Gastrocnemius medialis (tissue), 4 donors: Measurements from ENCODE around the gene ZPR1. TPM values are rescaled to one million over a fixed set of nuclear protein-coding genes. Genes with fewer than 3 reads are reported as not detected.
"Not testable (repeated sequence)": the region's sequence is repeated elsewhere in the genome, so short reads cannot be mapped to it uniquely, and the experiment has no call there.

Experiments
- ATAC-seq, 2 donors: fragments of 150-250 bp; one replicate each; pipeline ENCODE4 v1.9.1; 2016
- DNase-seq, 2 donors: peaks; one replicate each; pipeline ENCODE4 v3.0.0-alpha.2; 2019
- H3K27ac ChIP-seq, 4 donors: fragments of 200-600 bp; sonication (generic); 1 replicate in 1 of 4; 2 replicates in 3 of 4; pipeline ENCODE4 v1.5.1; 2016 to 2018; ENCODE audit warnings: mild to moderate bottlenecking in 2 of 4, moderate library complexity in 1 of 4
- H3K27me3 ChIP-seq, 3 donors: fragments of 200-600 bp; sonication (generic) in 2 of 3; 1 replicate in 1 of 3; 2 replicates in 2 of 3; pipeline versions ENCODE4 v1.5.1 to v1.6.0; 2016 to 2019; ENCODE audit warnings: mild to moderate bottlenecking in 1 of 3, moderate library complexity in 1 of 3
- H3K36me3 ChIP-seq, 2 donors: fragments of 200-600 bp; sonication (generic) in 1 of 2; one replicate each; pipeline ENCODE4 v1.5.1; 2017 to 2018
- H3K4me1 ChIP-seq, 2 donors: fragments of 200-600 bp; sonication (generic) in 1 of 2; one replicate each; pipeline ENCODE4 v1.5.1; 2016 to 2017; ENCODE audit warnings: mild to moderate bottlenecking in 2 of 2
- H3K4me3 ChIP-seq, 4 donors: fragments of 200-600 bp; sonication (generic) in 3 of 4; 1 replicate in 1 of 4; 2 replicates in 3 of 4; pipeline ENCODE4 v1.5.1; 2016 to 2019; ENCODE audit warnings: mild to moderate bottlenecking in 2 of 4
- H3K9me3 ChIP-seq, 3 donors: fragments of 200-600 bp; sonication (generic) in 2 of 3; 1 replicate in 1 of 3; 2 replicates in 2 of 3; pipeline ENCODE4 v1.5.1; 2016 to 2019
- CTCF ChIP-seq, 5 experiments: fragments of 450-650 bp in 3 of 5; fragments of 200-600 bp in 2 of 5; sonication (generic) in 2 of 5; IDR thresholded peaks in 4 of 5; conservative IDR thresholded peaks in 1 of 5; 1 replicate in 4 of 5; 2 replicates in 1 of 5; pipeline ENCODE4 v1.5.1; 2016 to 2019; ENCODE audit warnings: antibody characterized with exemption in 5 of 5, mild to moderate bottlenecking in 3 of 5, moderate library complexity in 3 of 5
- POLR2A ChIP-seq, 2 donors: fragments of 450-650 bp; IDR thresholded peaks; one replicate each; pipeline ENCODE4 v1.6.1; 2017; ENCODE audit warnings: antibody characterized with exemption in 2 of 2, mild to moderate bottlenecking in 2 of 2, moderate library complexity in 2 of 2
- in situ Hi-C, 4 donors: fragments of 200-750 bp; cut with MboI; loops; one replicate each; pipeline versions ENCODE4 v1.15.0 to v1.8.0; 2017; ENCODE audit warnings: low sequenced_read_pairs in 4 of 4
- intact Hi-C: fragments of 100-400 bp; cut with DNase I; formaldehyde crosslinking; loops from one replicate; pipeline ENCODE4 v1.15.1; 2023; ENCODE audit warnings: low total_unique reads
- total RNA-seq, 4 donors: library from RNA; depleted of rRNA; stranded (reverse); fragments of >200 nt; gene quantifications; one replicate each; pipeline versions ENCODE4 v1.1.0 to v1.2.3, GENCODE V29; 2016

Gene ZPR1
- total RNA-seq, 4 donors from 2014 or later: 43.3 to 82.5 (median 56.9) TPM

GRCh38 chr11:116771935-116772334 is 15.9 kb downstream of the ZPR1 start:
- Histone ChIP-seq H3K9me3 (no peaks in the 10 kb centered on the region), H3K27me3 (no peaks in the 10 kb centered on the region), H3K4me1 (peaks cover 21 to 24% of the 10 kb centered on the region in 2 donors), H3K36me3 (peaks cover 0 to 10% of the 10 kb centered on the region in 2 donors), H3K27ac (peak overlapping the region; percentile 91 to 96 (median 95)), H3K4me3 (peak overlapping the region; percentile 71 to 98 (median 89))
- intact Hi-C loops (loop anchor here (2.0 to 5.0 kb wide), 2 partner anchors 15 to 325 kb away; partner anchors contain the start of gene SIK3), in situ Hi-C loops (no loop called here)
- DNase-seq (no peak), ATAC-seq (no peak)
- TF ChIP-seq POLR2A (IDR thresholded peaks at IDR 0.05) (no peak), CTCF (IDR thresholded peaks at IDR 0.05 in 4 of 5, conservative IDR thresholded peaks at IDR 0.05 in 1 of 5) (no peak)

- Histone ChIP-seq H3K27ac (no peak overlapping the region), H3K9me3 (no peaks in the 10 kb centered on the region), H3K36me3 (peaks cover 0 to 57% of the 10 kb centered on the region in 2 donors), H3K27me3 (no peaks in the 10 kb centered on the region), H3K4me3 (no peak overlapping the region), H3K4me1 (no peaks in the 10 kb centered on the region)
- DNase-seq: no peak
- no peak for TF ChIP-seq CTCF (IDR thresholded peaks at IDR 0.05 in 4 of 5, conservative IDR thresholded peaks at IDR 0.05 in 1 of 5)
- TF ChIP-seq POLR2A (IDR thresholded peaks at IDR 0.05): no peak
- in situ Hi-C loops (no loop called here), intact Hi-C loops (no loop called here)
- no peak for ATAC-seq
Observed at GRCh38 chr11:116762132-116762531, 25.7 kb downstream of the ZPR1 start.

DNA sequence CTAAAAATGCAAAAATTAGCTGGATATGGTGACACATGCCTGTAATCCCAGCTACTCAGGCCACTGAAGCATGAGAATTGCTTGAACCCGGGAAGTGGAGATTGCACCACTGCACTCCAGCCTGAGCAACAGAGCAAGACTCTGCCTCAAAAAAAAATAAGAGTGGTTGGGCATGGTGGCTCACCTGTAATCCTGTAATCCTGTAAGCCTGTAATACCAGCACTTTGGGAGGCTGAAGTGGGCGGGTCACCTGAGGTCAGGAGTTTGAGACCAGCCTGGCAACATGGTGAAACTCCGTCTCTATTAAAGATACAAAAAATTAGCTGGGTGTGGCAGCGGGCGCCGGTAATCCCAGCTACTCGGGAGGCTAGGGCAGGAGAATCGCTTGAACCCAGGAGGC is 31.8 kb downstream of the ZPR1 start:
- H3K36me3 ChIP-seq: peaks cover 0 to 72% of the 10 kb centered on the region in 2 donors
- intact Hi-C loops, H3K4me1 ChIP-seq, ATAC-seq, DNase-seq, in situ Hi-C loops, H3K4me3 ChIP-seq, H3K27ac ChIP-seq, H3K9me3 ChIP-seq, H3K27me3 ChIP-seq: not testable (repeated sequence)

- DNase-seq: no peak
- intact Hi-C loops (no loop called here), in situ Hi-C loops (no loop called here)
- H3K27ac ChIP-seq: no peak overlapping the region
- H3K27me3 ChIP-seq: no peaks in the 10 kb centered on the region
- TF ChIP-seq CTCF (IDR thresholded peaks at IDR 0.05 in 4 of 5, conservative IDR thresholded peaks at IDR 0.05 in 1 of 5) (no peak), POLR2A (IDR thresholded peaks at IDR 0.05) (no peak)
- H3K9me3 ChIP-seq: no peaks in the 10 kb centered on the region
- H3K4me1 ChIP-seq: no peaks in the 10 kb centered on the region
- peaks cover 0 to 64% of the 10 kb centered on the region in 2 donors for H3K36me3 ChIP-seq
- ATAC-seq: no peak
- H3K4me3 ChIP-seq: no peak overlapping the region
Observed at GRCh38 chr11:116750070-116750718, 37.6 kb downstream of the ZPR1 start.

- Histone ChIP-seq H3K4me3 (no peak overlapping the region), H3K27me3 (no peaks in the 10 kb centered on the region), H3K36me3 (peaks cover 0 to 15% of the 10 kb centered on the region in 2 donors), H3K27ac (no peak overlapping the region), H3K4me1 (no peaks in the 10 kb centered on the region), H3K9me3 (no peaks in the 10 kb centered on the region)
- in situ Hi-C loops (no loop called here), intact Hi-C loops (no loop called here)
- ATAC-seq (no peak), DNase-seq (no peak)
- no peak for TF ChIP-seq POLR2A (IDR thresholded peaks at IDR 0.05)
- TF ChIP-seq CTCF (IDR thresholded peaks at IDR 0.05 in 4 of 5, conservative IDR thresholded peaks at IDR 0.05 in 1 of 5): no peak
Observed at GRCh38 chr11:116742104-116742503, 45.7 kb downstream of the ZPR1 start.
